Colonic mucosa (tissue), 4 donors: Measurements from ENCODE around the gene UNC93A. TPM values are rescaled to one million over a fixed set of nuclear protein-coding genes. Genes with fewer than 3 reads are reported as not detected.
"Not testable (repeated sequence)": the region's sequence is repeated elsewhere in the genome, so short reads cannot be mapped to it uniquely, and the experiment has no call there.

ENCODE experiments used
- DNase-seq: peaks from one replicate; pipeline ENCODE4 v3.0.0-alpha.2; 2020
- H3K27ac ChIP-seq: fragments of 200-600 bp; one replicate; pipeline ENCODE4 v1.8.0; 2021
- H3K27me3 ChIP-seq: fragments of 200-600 bp; one replicate; pipeline ENCODE4 v1.8.0; 2021
- H3K36me3 ChIP-seq: fragments of 200-600 bp; one replicate; pipeline ENCODE4 v1.8.0; 2021
- H3K4me1 ChIP-seq: fragments of 200-600 bp; one replicate; pipeline ENCODE4 v1.8.0; 2021; ENCODE audit warnings: mild to moderate bottlenecking
- H3K4me3 ChIP-seq: fragments of 200-600 bp; one replicate; pipeline ENCODE4 v1.8.0; 2021
- H3K9ac ChIP-seq, 2 donors: one replicate each; pipeline ENCODE4 v1.7.0; 2013; ENCODE audit warnings: control low read depth in 2 of 2, low read depth in 2 of 2, low read length in 2 of 2
- H3K9me3 ChIP-seq: fragments of 200-600 bp; one replicate; pipeline ENCODE4 v1.8.0; 2021
- CTCF ChIP-seq: fragments of 200-600 bp; IDR thresholded peaks from one replicate; pipeline ENCODE4 v1.8.0; 2022; ENCODE audit warnings: antibody characterized with exemption, mild to moderate bottlenecking
- intact Hi-C: fragments of 100-400 bp; cut with DNase I; formaldehyde crosslinking; loops from one replicate; pipeline ENCODE4 v1.14.1; 2022
- total RNA-seq, 2 donors: library from RNA; stranded (reverse); fragmentation: NEBNext Ultra II Directional in 1 of 2; extraction: Animal tissue kit (Norgen Biotek cat#: 25700) in 1 of 2; gene quantifications; one replicate each; pipeline ENCODE4 v1.2.1, GENCODE V29; 2021
- donor health status: healthy.
- donor health status: DM: no; HTN: no; CAD: no.
- donor health status: DM: no; HTN: no; CAD: no.

The UNC93A gene
- total RNA-seq, 2 donors from 2014 or later = 0.53 to 2.5 TPM

- no peak overlapping the region for H3K27ac ChIP-seq
- TF ChIP-seq CTCF = no peak
- no peaks in the 10 kb centered on the region for H3K4me1 ChIP-seq
- DNase-seq = no peak
- no peaks in the 10 kb centered on the region for H3K36me3 ChIP-seq
- no peak overlapping the region for H3K9ac ChIP-seq
- H3K4me3 ChIP-seq = no peak overlapping the region
- no peaks in the 10 kb centered on the region for H3K27me3 ChIP-seq
- intact Hi-C loops = no loop called here
- H3K9me3 ChIP-seq = no peaks in the 10 kb centered on the region
These were observed 23.2 kb downstream of the UNC93A start for GRCh38 chr6:167314180-167314821.

- no peaks in the 10 kb centered on the region for H3K9me3 ChIP-seq
- no peaks in the 10 kb centered on the region for H3K27me3 ChIP-seq
- H3K4me3 ChIP-seq = no peak overlapping the region
- H3K9ac ChIP-seq = no peak overlapping the region
- TF ChIP-seq CTCF = no peak
- no peaks in the 10 kb centered on the region for H3K4me1 ChIP-seq
- DNase-seq = no peak
- H3K27ac ChIP-seq = no peak overlapping the region
- intact Hi-C loops = no loop called here
- H3K36me3 ChIP-seq = no peaks in the 10 kb centered on the region
These were observed 26.1 kb downstream of the UNC93A start for GRCh38 chr6:167317172-167317571.

GRCh38 chr6:167318354-167318753 is 27.2 kb downstream of the UNC93A start:
- H3K27me3 ChIP-seq, intact Hi-C loops, H3K9me3 ChIP-seq, H3K4me1 ChIP-seq, H3K4me3 ChIP-seq, H3K36me3 ChIP-seq, H3K9ac ChIP-seq, H3K27ac ChIP-seq, DNase-seq: not testable (repeated sequence)

GRCh38 chr6:167318856-167319255 is 27.7 kb downstream of the UNC93A start:
- H3K4me1 ChIP-seq, DNase-seq, H3K9me3 ChIP-seq, H3K27ac ChIP-seq, H3K36me3 ChIP-seq, H3K9ac ChIP-seq, H3K4me3 ChIP-seq, H3K27me3 ChIP-seq, intact Hi-C loops: not testable (repeated sequence)

GRCh38 chr6:167319856-167320753 is 29.0 kb downstream of the UNC93A start:
- H3K27me3 ChIP-seq, intact Hi-C loops, H3K36me3 ChIP-seq, DNase-seq, H3K9ac ChIP-seq, H3K27ac ChIP-seq, H3K9me3 ChIP-seq, H3K4me3 ChIP-seq, H3K4me1 ChIP-seq: not testable (repeated sequence)

- H3K4me1 ChIP-seq, H3K9ac ChIP-seq, DNase-seq, H3K27me3 ChIP-seq, H3K27ac ChIP-seq, intact Hi-C loops, H3K4me3 ChIP-seq, H3K36me3 ChIP-seq, H3K9me3 ChIP-seq: not testable (repeated sequence)
These were observed 29.6 kb downstream of the UNC93A start for GRCh38 chr6:167320754-167321056.

GRCh38 chr6:167321185-167321584 is 30.1 kb downstream of the UNC93A start:
- DNase-seq, H3K36me3 ChIP-seq, H3K4me3 ChIP-seq, H3K9me3 ChIP-seq, H3K9ac ChIP-seq, H3K4me1 ChIP-seq, H3K27me3 ChIP-seq, intact Hi-C loops, H3K27ac ChIP-seq: not testable (repeated sequence)

- intact Hi-C loops = no loop called here
- no peak overlapping the region for H3K27ac ChIP-seq
- no peak overlapping the region for H3K4me3 ChIP-seq
- no peaks in the 10 kb centered on the region for H3K9me3 ChIP-seq
- H3K27me3 ChIP-seq = no peaks in the 10 kb centered on the region
- no peak for TF ChIP-seq CTCF
- DNase-seq = no peak
- no peaks in the 10 kb centered on the region for H3K36me3 ChIP-seq
- no peaks in the 10 kb centered on the region for H3K4me1 ChIP-seq
- no peak overlapping the region for H3K9ac ChIP-seq
These were observed 32.0 kb downstream of the UNC93A start for GRCh38 chr6:167323111-167323510.
